NCI-H2081 (cell line): ENCODE results near the gene PARP6.
"Not testable (repeated sequence)": the region's sequence is repeated elsewhere in the genome, so short reads cannot be mapped to it uniquely, and the experiment has no call there.

Source experiments
- DNase-seq, 2 experiments: peaks; one replicate each; lab custom pipeline; 2025; lab: John Stamatoyannopoulos, UW

The PARP6 gene

GRCh38 chr15:72280751-72281150 is 8.4 kb upstream of the PARP6 start:
- no peak for DNase-seq

GRCh38 chr15:72278737-72279136 is 6.4 kb upstream of the PARP6 start:
- no peak for DNase-seq

GRCh38 chr15:72276326-72276700 is 4.0 kb upstream of the PARP6 start:
- no peak for DNase-seq

- DNase-seq = not testable (repeated sequence)
Measured at GRCh38 chr15:72275635-72276325, 3.4 kb upstream of the PARP6 start.

- no peak for DNase-seq
Measured at GRCh38 chr15:72272997-72273352, 621 bp upstream of the PARP6 start.

GRCh38 chr15:72271895-72272212 is 500 bp downstream of the PARP6 start:
- DNase-seq = peak; percentile 1 to 13

GRCh38 chr15:72271221-72271620 is 1.1 kb downstream of the PARP6 start:
- DNase-seq = no peak

GRCh38 chr15:72269739-72270138 is 2.6 kb downstream of the PARP6 start:
- no peak for DNase-seq

GRCh38 chr15:72265031-72265430 is 7.3 kb downstream of the PARP6 start:
- DNase-seq = no peak

GRCh38 chr15:72252663-72253299 is 19.6 kb downstream of the PARP6 start:
- no peak for DNase-seq

- no peak for DNase-seq
Measured at GRCh38 chr15:72249142-72249810, 23.1 kb downstream of the PARP6 start.

GRCh38 chr15:72248514-72248913 is 23.8 kb downstream of the PARP6 start:
- no peak for DNase-seq

- DNase-seq = no peak
Measured at GRCh38 chr15:72242775-72243370, 29.5 kb downstream of the PARP6 start.

GRCh38 chr15:72239652-72240051 is 32.7 kb downstream of the PARP6 start:
- DNase-seq = no peak

GRCh38 chr15:72238586-72238985 is 33.8 kb downstream of the PARP6 start:
- no peak for DNase-seq

GRCh38 chr15:72237853-72238224 is 34.5 kb downstream of the PARP6 start:
- no peak for DNase-seq

- DNase-seq = no peak
Measured at GRCh38 chr15:72237029-72237852, 35.1 kb downstream of the PARP6 start.

- no peak for DNase-seq
Measured at GRCh38 chr15:72236381-72237003, 35.9 kb downstream of the PARP6 start.

- DNase-seq = no peak
Measured at GRCh38 chr15:72235298-72235697, 37.1 kb downstream of the PARP6 start.

- no peak for DNase-seq
Measured at GRCh38 chr15:72233769-72234168, 38.6 kb downstream of the PARP6 start.

GRCh38 chr15:72231833-72232478 is 40.4 kb downstream of the PARP6 start:
- peak; percentile 49 to 78 for DNase-seq
